Stimulated activated CD4-positive, alpha-beta T cell treated with anti-CD3 and anti-CD28 coated beads, TNF-alpha, amount 100 ng/mL, for 24 hours (primary cell): Measurements from ENCODE around the gene ME3.

Source experiments
- DNase-seq, 3 experiments: peaks; one replicate each; pipeline ENCODE4 v3.0.0-alpha.2; 2020; ENCODE audit warnings: low read depth in 3 of 3

Gene ME3

GRCh38 chr11:86692746-86693145, 20.3 kb upstream of the ME3 start:
- DNase-seq = no peak

- no peak for DNase-seq
Observed at GRCh38 chr11:86692317-86692716, 19.9 kb upstream of the ME3 start.

GRCh38 chr11:86688398-86689179, 16.2 kb upstream of the ME3 start:
- DNase-seq = peak in 1 of 3 experiments; percentile 24

GRCh38 chr11:86687185-86687778, 14.9 kb upstream of the ME3 start:
- no peak for DNase-seq

- DNase-seq = no peak
Observed at GRCh38 chr11:86686531-86686930, 14.1 kb upstream of the ME3 start.

GRCh38 chr11:86681483-86681756, 9.0 kb upstream of the ME3 start:
- DNase-seq = no peak

GRCh38 chr11:86680716-86681482, 8.5 kb upstream of the ME3 start:
- no peak for DNase-seq

- DNase-seq = no peak
Observed at GRCh38 chr11:86678823-86679222, 6.4 kb upstream of the ME3 start.

- no peak for DNase-seq
Observed at GRCh38 chr11:86678296-86678695, 5.9 kb upstream of the ME3 start.

GRCh38 chr11:86676533-86677154, 4.2 kb upstream of the ME3 start:
- DNase-seq = no peak

- no peak for DNase-seq
Observed at GRCh38 chr11:86676010-86676409, 3.6 kb upstream of the ME3 start.

GRCh38 chr11:86675017-86675416, 2.6 kb upstream of the ME3 start:
- no peak for DNase-seq

GRCh38 chr11:86673872-86674750, 1.7 kb upstream of the ME3 start:
- no peak for DNase-seq

GRCh38 chr11:86673055-86673843, 833 bp upstream of the ME3 start:
- DNase-seq = no peak

GRCh38 chr11:86671531-86672006, 847 bp downstream of the ME3 start:
- peak in 1 of 3 experiments; percentile 22 for DNase-seq

GRCh38 chr11:86670911-86671310, 1.5 kb downstream of the ME3 start:
- no peak for DNase-seq

GRCh38 chr11:86670181-86670580, 2.2 kb downstream of the ME3 start:
- no peak for DNase-seq

- DNase-seq = no peak
Observed at GRCh38 chr11:86669424-86669823, 3.0 kb downstream of the ME3 start.

GRCh38 chr11:86668929-86669328, 3.5 kb downstream of the ME3 start:
- DNase-seq = no peak

GRCh38 chr11:86666193-86666592, 6.2 kb downstream of the ME3 start:
- DNase-seq = no peak

- no peak for DNase-seq
Observed at GRCh38 chr11:86664930-86665329, 7.5 kb downstream of the ME3 start.
